SK-N-SH (cell line): ENCODE measurements around the gene NALF2. TPM values are rescaled to one million over a fixed set of nuclear protein-coding genes. Genes with fewer than 3 reads are reported as not detected.

ENCODE experiments used
- CTCF ChIA-PET: fragments of 300-600, 350-600 bp; formaldehyde crosslinking; extraction: SDS; loops from one replicate; lab custom pipeline; 2021; lab: Yijun Ruan, JAX
- POLR2A ChIA-PET: fragments of 350-600 bp; sonication (Branson Sonifier 250); formaldehyde crosslinking; extraction: SDS; loops from one replicate; lab custom pipeline; 2020; ENCODE audit warnings: antibody characterized with exemption, inconsistent platforms; lab: Yijun Ruan, JAX
- DNase-seq: peaks from one replicate; pipeline ENCODE4 v3.0.0; 2012
- H2AFZ ChIP-seq: fragments of 200-600 bp; sonication (generic); 2 replicates; pipeline ENCODE4 v1.8.1; 2016; ENCODE audit warnings: antibody characterized with exemption, mild to moderate bottlenecking, low read depth
- H3F3A ChIP-seq: fragments of 200-600 bp; sonication (generic); replicated peaks from 2 replicates; pipeline ENCODE3; 2016; ENCODE audit warnings: antibody characterized with exemption, mild to moderate bottlenecking; ENCODE audit not compliant: insufficient read depth
- H3K27ac ChIP-seq, 2 experiments: fragments of 200-500 bp in 1 of 2; fragments of 200-600 bp in 1 of 2; sonication (Bioruptor generic) in 1 of 2; sonication (generic), shearing (Covaris generic) in 1 of 2; 2 replicates each; pipeline versions ENCODE4 v1.5.1 to v1.6.1; 2014 to 2016; ENCODE audit warnings: low read depth in 2 of 2, inconsistent platforms in 1 of 2, low read length in 1 of 2, mild to moderate bottlenecking in 1 of 2, mixed read lengths in 1 of 2
- H3K27me3 ChIP-seq: fragments of 200-600 bp; sonication (generic), shearing (Covaris generic); 2 replicates; pipeline ENCODE4 v1.6.1; 2016; ENCODE audit warnings: mixed run types; ENCODE audit not compliant: insufficient read depth
- H3K36me3 ChIP-seq, 2 experiments: fragments of 200-500 bp in 1 of 2; fragments of 200-600 bp in 1 of 2; sonication (Bioruptor generic) in 1 of 2; sonication (generic) in 1 of 2; replicated peaks in 1 of 2; 2 replicates each; pipeline versions ENCODE3 to v1.5.1; 2014 to 2016; ENCODE audit warnings: low read length in 1 of 2, mild to moderate bottlenecking in 1 of 2; ENCODE audit not compliant: insufficient read depth in 2 of 2, control insufficient read depth in 1 of 2
- H3K4me1 ChIP-seq, 2 experiments: fragments of 200-500 bp in 1 of 2; fragments of 200-600 bp in 1 of 2; sonication (Bioruptor generic) in 1 of 2; sonication (generic), shearing (Covaris generic) in 1 of 2; 2 replicates each; pipeline versions ENCODE4 v1.5.1 to v1.6.1; 2014 to 2016; ENCODE audit warnings: low read depth in 1 of 2, low read length in 1 of 2, mixed run types in 1 of 2; ENCODE audit not compliant: insufficient read depth in 2 of 2, control insufficient read depth in 1 of 2
- H3K4me2 ChIP-seq: fragments of 200-600 bp; sonication (generic), shearing (Covaris generic); 2 replicates; pipeline ENCODE4 v1.6.1; 2017; ENCODE audit warnings: mixed run types
- H3K4me3 ChIP-seq, 2 experiments: fragments of 200-500 bp in 1 of 2; fragments of 200-600 bp in 1 of 2; sonication (Bioruptor generic) in 1 of 2; sonication (generic), shearing (Covaris generic) in 1 of 2; 2 replicates each; pipeline versions ENCODE4 v1.5.1 to v1.8.1; 2014 to 2016; ENCODE audit warnings: low read depth in 2 of 2, inconsistent platforms in 1 of 2, low read length in 1 of 2, mild to moderate bottlenecking in 1 of 2, mixed read lengths in 1 of 2, moderate library complexity in 1 of 2
- H3K79me2 ChIP-seq: fragments of 200-600 bp; sonication (generic); 2 replicates; pipeline ENCODE4 v1.8.1; 2017; ENCODE audit warnings: mild to moderate bottlenecking; ENCODE audit not compliant: insufficient read depth
- H3K9ac ChIP-seq: fragments of 200-600 bp; sonication (generic); 2 replicates; pipeline ENCODE4 v1.6.1; 2017; ENCODE audit warnings: mixed run types
- H3K9me2 ChIP-seq: fragments of 200-600 bp; sonication (generic); 2 replicates; pipeline ENCODE4 v1.6.1; 2017; ENCODE audit warnings: mixed run types
- H3K9me3 ChIP-seq: fragments of 200-600 bp; sonication (generic); 2 replicates; pipeline ENCODE4 v1.6.1; 2017; ENCODE audit warnings: mixed run types, mild to moderate bottlenecking, moderate library complexity
- H4K20me1 ChIP-seq: fragments of 200-600 bp; sonication (generic); 2 replicates; pipeline ENCODE4 v1.6.1; 2017; ENCODE audit warnings: mild to moderate bottlenecking, mixed run types; ENCODE audit not compliant: insufficient read depth
- CTCF ChIP-seq: fragments of 200-600 bp; sonication (generic); IDR thresholded peaks from 2 replicates; pipeline ENCODE4 v1.6.1; 2017; ENCODE audit warnings: antibody characterized with exemption, mild to moderate bottlenecking, moderate library complexity
- FOXJ3 ChIP-seq: sonication (generic); formaldehyde crosslinking; IDR thresholded peaks from 2 replicates; pipeline ENCODE4 v1.5.1; 2020; ENCODE audit warnings: mild to moderate bottlenecking, missing genetic modification reagents
- MEF2A ChIP-seq: IDR thresholded peaks from 2 replicates; pipeline ENCODE4 v1.4.0; 2012; ENCODE audit warnings: low read depth, borderline replicate concordance
- MXI1 ChIP-seq: IDR thresholded peaks from 2 replicates; pipeline ENCODE4 v1.6.1; 2012; ENCODE audit warnings: mild to moderate bottlenecking, low read depth, low read length, improper control_type of control experiment
- RAD21 ChIP-seq: IDR thresholded peaks from 2 replicates; pipeline ENCODE4 v1.6.1; 2012; ENCODE audit warnings: mild to moderate bottlenecking, low read length
- TCF12 ChIP-seq: IDR thresholded peaks from 2 replicates; pipeline ENCODE4 v1.4.0; 2012
- USF2 ChIP-seq: fragments of 150-350 bp; IDR thresholded peaks from 2 replicates; pipeline ENCODE4 v1.6.1; 2017; ENCODE audit warnings: antibody characterized with exemption, low read length, low read depth, borderline replicate concordance
- YY1 ChIP-seq: IDR thresholded peaks from 2 replicates; pipeline ENCODE4 v1.4.0; 2012; ENCODE audit warnings: low read depth, mild to moderate bottlenecking
- WGBS: methylation state at CpG from one replicate; pipeline ENCODE4 v1.1.6; 2017; ENCODE audit warnings: low lambda C conversion rate; 5-methylcytosine and 5-hydroxymethylcytosine counted together
- polyA plus RNA-seq, 3 experiments: library from polyadenylated mRNA; depleted of rRNA; stranded (reverse); fragments of >200 nt; gene quantifications; 2 replicates each; pipeline ENCODE4 v1.2.3, GENCODE V29; 2012

NALF2 gene
- polyA plus RNA-seq, 1 of the 3 experiments (the other 2 are of a cell fraction): 0.02 TPM

- H3K27ac ChIP-seq: no peak overlapping the region
- no peaks in the 10 kb centered on the region for H3K79me2 ChIP-seq
- TF ChIP-seq TCF12 (no peak), MXI1 (no peak), FOXJ3 (CRISPR knock-in tag) (no peak), MEF2A (no peak), CTCF (peak; percentile 54), YY1 (no peak), RAD21 (peak; percentile 30)
- TF ChIP-seq, all 33 proteins: peak for 2
- Histone ChIP-seq H3K9me2 (no peaks in the 10 kb centered on the region), H3K4me1 (no peaks in the 10 kb centered on the region; a peak in 1 of 4 replicates), H2AFZ (no peak overlapping the region), H3K9me3 (no peaks in the 10 kb centered on the region), H3K4me3 (no peak overlapping the region), H3K27me3 (peaks cover 9% of the 10 kb centered on the region; the same call in 1 of the 2 replicates), H3K9ac (no peak overlapping the region), H3F3A (no peaks in the 10 kb centered on the region), H3K36me3 (no peaks in the 10 kb centered on the region), H3K4me2 (no peak overlapping the region), H4K20me1 (no peaks in the 10 kb centered on the region)
- ChIA-PET POLR2A (no interaction called here), CTCF (interaction anchor here (0.7 to 1.0 kb wide), 3 partner anchors 9 to 80 kb away, joined by 3 to 4 read pairs (median 3); no protein-coding TSS in a partner anchor)
- 51% methylated on average over 21 of the region's 45 CpGs for WGBS
- DNase-seq: peak; percentile 44
These were observed 34.3 kb downstream of the NALF2 start for GRCh38 chrX:69538321-69538876.

GRCh38 chrX:69539437-69539836, 35.3 kb downstream of the NALF2 start:
- Histone ChIP-seq H3K4me2 (no peak overlapping the region), H3F3A (no peaks in the 10 kb centered on the region), H3K79me2 (no peaks in the 10 kb centered on the region), H3K4me3 (no peak overlapping the region), H3K27me3 (peaks cover 9% of the 10 kb centered on the region; the same call in 1 of the 2 replicates), H3K9me3 (no peaks in the 10 kb centered on the region), H3K4me1 (no peaks in the 10 kb centered on the region; a peak in 1 of 4 replicates), H3K27ac (no peak overlapping the region), H3K9me2 (no peaks in the 10 kb centered on the region), H3K36me3 (no peaks in the 10 kb centered on the region), H4K20me1 (no peaks in the 10 kb centered on the region), H3K9ac (no peak overlapping the region), H2AFZ (no peak overlapping the region)
- DNase-seq: no peak
- ChIA-PET CTCF (no interaction called here), POLR2A (no interaction called here)
- no peak for TF ChIP-seq CTCF
- no peak for TF ChIP-seq USF2
- WGBS: 17% methylated on average over 4 of the region's 4 CpGs
